ENCODE data around the gene WDR75. TPM values are rescaled to one million over a fixed set of nuclear protein-coding genes. Genes with fewer than 3 reads are reported as not detected.

Gene WDR75
- total and polyA plus RNA-seq, 9 of the 15 experiments (the other 6 are each of a cell fraction or from before 2014, with no cell fraction given): 50.9 to 111 (median 76.4) TPM

- TF ChIP-seq ELK3 (CRISPR knock-in tag; IDR thresholded peaks at IDR 0.05) (no peak), SPI1 (IDR thresholded peaks at IDR 0.05; ENCODE audit: borderline replicate concordance, low read depth, low read length) (peak; percentile 28; the same call in 1 of the 2 replicates), JUND (IDR thresholded peaks at IDR 0.05; ENCODE audit: borderline replicate concordance, low read depth, low read length) (peak; percentile 78), JUND (tag; IDR thresholded peaks at IDR 0.05; ENCODE audit: borderline replicate concordance, low read depth, low read length) (no peak; the same call in 2 of the 3 replicates), RBM22 (IDR thresholded peaks at IDR 0.05; ENCODE audit: low read depth, low read length, poor library complexity, severe bottlenecking) (no peak), BCL6 (CRISPR knock-in tag; IDR thresholded peaks at IDR 0.05) (no peak), NFIC (IDR thresholded peaks at IDR 0.05) (no peak), RNF219 (CRISPR knock-in tag; IDR thresholded peaks at IDR 0.05) (no peak), ZBTB1 (CRISPR knock-in tag; IDR thresholded peaks at IDR 0.05; ENCODE audit: borderline replicate concordance, low read depth) (no peak), NFIX (CRISPR knock-in tag; IDR thresholded peaks at IDR 0.05; ENCODE audit: low read depth) (no peak), ERF (CRISPR knock-in tag; IDR thresholded peaks at IDR 0.05) (no peak), LARP7 (IDR thresholded peaks at IDR 0.05) (no peak), TBP (optimal IDR thresholded peaks at IDR 0.05; ENCODE audit: low read depth, low read length) (peak; percentile 10), KDM2B (CRISPR knock-in tag; IDR thresholded peaks at IDR 0.05) (no peak), THRAP3 (IDR thresholded peaks at IDR 0.05; ENCODE audit: borderline replicate concordance) (no peak), PML (IDR thresholded peaks at IDR 0.05; ENCODE audit: low read length) (no peak), ZNF140 (CRISPR knock-in tag; IDR thresholded peaks at IDR 0.05) (no peak), FOXK2 (conservative IDR thresholded peaks at IDR 0.05 in 1 of 2, IDR thresholded peaks at IDR 0.05 in 1 of 2; ENCODE audit: low read depth in 2 of 2) (peak; percentile 27 to 33; a peak in 1 of 4 replicates), ZBTB5 (IDR thresholded peaks at IDR 0.05) (no peak), PRMT5 (CRISPR knock-in tag; IDR thresholded peaks at IDR 0.05) (no peak), FOXJ2 (tag; IDR thresholded peaks at IDR 0.05) (no peak), MCM5 (IDR thresholded peaks at IDR 0.05; ENCODE audit: low read depth) (no peak), RBBP5 (IDR thresholded peaks at IDR 0.05; ENCODE audit: borderline replicate concordance, insufficient read depth, low read length, poor library complexity, severe bottlenecking) (no peak), ARNT (IDR thresholded peaks at IDR 0.05) (peak in 1 of 2 experiments; percentile 60; a peak in 1 of 4 replicates), ZNF134 (CRISPR knock-in tag; conservative IDR thresholded peaks at IDR 0.05) (no peak)
These were observed 75.3 kb downstream of the WDR75 start (continued) for GRCh38 chr2:189516546-189516945.
